ENCODE measurements around the gene VCAN. TPM values are rescaled to one million over a fixed set of nuclear protein-coding genes. Genes with fewer than 3 reads are reported as not detected.

The VCAN gene
- total and polyA plus RNA-seq, 2 of the 4 experiments (the other 2 are of a cell fraction): 45.3 to 158 TPM

- TF ChIP-seq CTCF (conservative IDR thresholded peaks at IDR 0.05; ENCODE audit: low read depth, low read length) (no peak), NFE2L2 (IDR thresholded peaks at IDR 0.05; ENCODE audit: low read depth, low read length) (no peak), MXI1 (IDR thresholded peaks at IDR 0.05; ENCODE audit: borderline replicate concordance, low read depth, low read length) (no peak), CEBPB (IDR thresholded peaks at IDR 0.05; ENCODE audit: low read depth, low read length) (no peak), RCOR1 (IDR thresholded peaks at IDR 0.05; ENCODE audit: insufficient replicate concordance, low read length) (no peak), POLR2A (IDR thresholded peaks at IDR 0.05; ENCODE audit: low read depth, low read length) (no peak), USF2 (IDR thresholded peaks at IDR 0.05; ENCODE audit: low read depth, low read length) (no peak), BHLHE40 (IDR thresholded peaks at IDR 0.05; ENCODE audit: low read depth, low read length) (no peak), MAFK (IDR thresholded peaks at IDR 0.05; ENCODE audit: low read depth, low read length) (no peak), SMC3 (IDR thresholded peaks at IDR 0.05; ENCODE audit: low read depth, low read length) (no peak), RAD21 (IDR thresholded peaks at IDR 0.05; ENCODE audit: low read length) (no peak), FOS (IDR thresholded peaks at IDR 0.05; ENCODE audit: low read depth, low read length) (no peak), MAZ (IDR thresholded peaks at IDR 0.05; ENCODE audit: borderline replicate concordance, low read depth, low read length) (no peak), RFX5 (IDR thresholded peaks at IDR 0.05; ENCODE audit: low read depth, low read length) (no peak)
- Histone ChIP-seq H3K4ac (ENCODE audit: low read depth, low read length) (no peak overlapping the region), H3K27ac (ENCODE audit: insufficient read depth, low read length) (no peak overlapping the region), H4K5ac (ENCODE audit: low read depth, low read length) (no peak overlapping the region), H4K91ac (ENCODE audit: insufficient read depth, low read depth, low read length) (no peak overlapping the region), H3K56ac (ENCODE audit: extremely low read depth, insufficient read depth, low read length) (no peak overlapping the region), H2BK15ac (ENCODE audit: low read depth, low read length) (no peak overlapping the region), H3K79me1 (ENCODE audit: low read depth in 1 of 2, low read length in 2 of 2) (peaks cover 7 to 16% of the 10 kb centered on the region in 2 experiments; a peak in 3 of 4 replicates), H3K9me3 (ENCODE audit: control insufficient read depth, insufficient read depth, low read length) (no peaks in the 10 kb centered on the region), H3K4me3 (ENCODE audit: insufficient read depth, low read depth, low read length) (no peak overlapping the region), H2BK20ac (ENCODE audit: low read depth, low read length) (no peak overlapping the region), H4K8ac (ENCODE audit: low read depth in 2 of 2, low read length in 2 of 2) (no peak overlapping the region), H2BK120ac (ENCODE audit: low read depth, low read length) (peak overlapping the region; percentile 29; the same call in 1 of the 2 replicates), H3K27me3 (ENCODE audit: control insufficient read depth, insufficient read depth, low read length) (no peaks in the 10 kb centered on the region), H3K18ac (ENCODE audit: low read depth, low read length) (no peak overlapping the region), H4K20me1 (ENCODE audit: insufficient read depth, low read length) (no peaks in the 10 kb centered on the region), H3K9me1 (ENCODE audit: insufficient read depth, low read length) (0 out of 2 replicates have a peak, but pooled peaks cover 4% of the 10 kb centered on the region), H3K14ac (replicated peaks; ENCODE audit: low read depth, low read length) (0 out of 2 replicates have a peak overlapping the region, but pooled peaks have one; percentile 35), H2AFZ (replicated peaks; ENCODE audit: low read length, poor library complexity) (no peak overlapping the region), H3K4me2 (ENCODE audit: low read depth, low read length) (no peak overlapping the region), H2AK5ac (ENCODE audit: low read depth, low read length) (no peak overlapping the region), H3K9ac (ENCODE audit: low read depth, low read length) (no peak overlapping the region), H3K23ac (ENCODE audit: low read depth, low read length) (no peak overlapping the region), H2AK9ac (replicated peaks; ENCODE audit: low read depth, low read length, poor library complexity) (no peak overlapping the region), H3K4me1 (ENCODE audit: control insufficient read depth, insufficient read depth, low read length) (peaks cover 5% of the 10 kb centered on the region; the same call in 1 of the 2 replicates), H3K36me3 (ENCODE audit: control insufficient read depth, insufficient read depth, low read length) (peaks cover 8% of the 10 kb centered on the region; the same call in 1 of the 2 replicates), H2BK5ac (ENCODE audit: low read depth, low read length, poor library complexity, severe bottlenecking) (no peak overlapping the region)
- in situ Hi-C loops (cut with MboI; ENCODE audit: low sequenced_read_pairs): no loop called here
- dilution Hi-C loops (cut with HindIII; ENCODE audit: low sequenced_read_pairs, unreplicated experiment): no loop called here
- intact Hi-C loops (cut with micrococcal nuclease): no loop called here
- BruUV-seq (replicated peaks): no TSS peak
- DNase-seq: no peak
- ATAC-seq (ENCODE audit: low read depth): peak; percentile 19; the same call in 1 of the 2 replicates
- ChIA-PET POLR2A (ENCODE audit: unreplicated experiment) (interaction anchor here (0.6 kb wide), 1 partner anchor 14 kb away, joined by 9 read pairs; no protein-coding TSS in a partner anchor), CTCF (interaction anchor here (1.4 kb wide), 1 partner anchor 17 kb away, joined by 6 read pairs; no protein-coding TSS in a partner anchor)
- WGBS, 2 experiments (ENCODE audit: extremely low coverage in 2 of 2, insufficient read length in 1 of 2): no CpG with 5 or more reads among the region's 3 CpGs
Observed at GRCh38 chr5:83518319-83519061, 46.9 kb downstream of the VCAN start.

Measured in IMR-90 (cell line).